OCI-LY1 (cell line): ENCODE data around the gene ZNF726.

Source experiments
- CTCF ChIP-seq: fragments of 200-600 bp; sonication (generic), shearing (Covaris generic); IDR thresholded peaks from 2 replicates; pipeline ENCODE4 v1.5.1; 2017; ENCODE audit warnings: mild to moderate bottlenecking, antibody characterized with exemption, low read length, moderate library complexity, mixed read lengths
- EZH2 ChIP-seq: fragments of 200-600 bp; sonication (generic), shearing (Covaris generic); IDR thresholded peaks from 2 replicates; pipeline ENCODE4 v1.8.0; 2017; ENCODE audit warnings: borderline replicate concordance, mixed run types, mild to moderate bottlenecking, antibody characterized with exemption, low read length, moderate library complexity, mixed read lengths

GRCh38 chr19:23872282-23872919 lies 42.3 kb upstream of the ZNF726 start:
- TF ChIP-seq CTCF (no peak), EZH2 (no peak)
